ENCODE data around the gene PHF2.

PHF2 gene

GRCh38 chr9:93650448-93650847, 74.1 kb downstream of the PHF2 start:
- peaks cover 81 to 97% (median 93%) of the 10 kb centered on the region in 3 donors for H3K36me3 ChIP-seq
- TF ChIP-seq CTCF (IDR thresholded peaks at IDR 0.05) = no peak
- intact Hi-C loops (cut with DNase I; ENCODE audit: low total_unique reads) = no loop called here
- H3K27me3 ChIP-seq = no peaks in the 10 kb centered on the region
- H3K27ac ChIP-seq = no peak overlapping the region
- no peaks in the 10 kb centered on the region for H3K9me3 ChIP-seq
- DNase-seq = peak; percentile 17 to 50
- no peak overlapping the region for H3K4me3 ChIP-seq
- H3K4me1 ChIP-seq = no peaks in the 10 kb centered on the region

DNA sequence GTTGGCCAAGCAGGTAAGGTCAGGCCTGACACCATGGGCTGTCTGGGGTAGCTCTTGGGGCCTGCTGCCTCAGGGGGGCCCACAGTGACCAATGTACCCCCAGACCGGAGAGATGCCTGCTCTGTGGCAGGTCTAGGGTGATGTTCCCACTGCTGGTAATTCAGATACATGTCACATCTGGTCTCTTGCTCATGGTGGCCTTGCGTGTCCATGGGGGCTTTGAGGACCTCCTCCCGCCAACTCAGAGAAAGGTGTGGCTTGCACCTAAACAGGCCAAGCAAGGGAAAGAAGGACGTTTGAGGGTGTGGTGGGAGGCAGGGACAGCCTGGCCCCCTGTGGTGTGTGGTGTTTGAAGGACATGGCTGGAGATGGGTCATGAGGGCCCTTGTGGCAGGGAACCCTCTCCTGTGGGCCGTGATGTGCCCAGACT, 75.2 kb downstream of the PHF2 start:
- Histone ChIP-seq H3K4me3 (no peak overlapping the region), H3K9me3 (no peaks in the 10 kb centered on the region), H3K27ac (no peak overlapping the region), H3K36me3 (peaks cover 82 to 97% (median 93%) of the 10 kb centered on the region in 3 donors), H3K27me3 (no peaks in the 10 kb centered on the region), H3K4me1 (no peaks in the 10 kb centered on the region)
- TF ChIP-seq CTCF (IDR thresholded peaks at IDR 0.05) = no peak
- DNase-seq = peak in 1 of 2 donors; percentile 25
- intact Hi-C loops (cut with DNase I; ENCODE audit: low total_unique reads) = no loop called here

- Histone ChIP-seq H3K27me3 (no peaks in the 10 kb centered on the region), H3K27ac (no peak overlapping the region), H3K9me3 (no peaks in the 10 kb centered on the region), H3K4me3 (no peak overlapping the region), H3K36me3 (peaks cover 78 to 98% (median 96%) of the 10 kb centered on the region in 3 donors), H3K4me1 (no peaks in the 10 kb centered on the region)
- intact Hi-C loops (cut with DNase I; ENCODE audit: low total_unique reads) = no loop called here
- TF ChIP-seq CTCF (IDR thresholded peaks at IDR 0.05) = no peak
- peak in 1 of 2 donors; percentile 47 for DNase-seq
These were observed 76.5 kb downstream of the PHF2 start for GRCh38 chr9:93652604-93653592.

DNA sequence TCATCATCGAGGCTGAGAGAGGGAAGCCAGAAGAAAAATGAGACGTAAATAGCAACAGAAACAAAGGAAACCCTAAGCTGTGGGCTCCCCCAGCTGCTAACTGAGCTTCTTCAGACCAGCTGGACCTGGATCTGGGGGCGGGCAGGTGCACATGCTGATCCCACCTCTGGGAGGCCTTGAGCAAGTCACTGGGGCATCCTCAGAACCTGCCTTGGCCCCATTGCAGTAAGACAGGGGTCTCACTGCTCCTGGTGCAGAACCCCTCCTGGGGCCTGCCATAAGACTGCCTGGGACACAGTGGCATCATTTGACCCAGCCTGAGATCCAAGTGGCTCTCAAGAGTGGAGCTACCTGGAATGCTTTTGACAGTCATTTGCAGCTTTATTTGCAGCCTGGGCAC, 77.4 kb downstream of the PHF2 start:
- H3K4me1 ChIP-seq = no peaks in the 10 kb centered on the region
- no peaks in the 10 kb centered on the region for H3K27me3 ChIP-seq
- peak in 1 of 2 donors; percentile 16 for DNase-seq
- H3K36me3 ChIP-seq = peaks cover 73 to 98% (median 94%) of the 10 kb centered on the region in 3 donors
- no peak overlapping the region for H3K4me3 ChIP-seq
- no peak for TF ChIP-seq CTCF (IDR thresholded peaks at IDR 0.05)
- intact Hi-C loops (cut with DNase I; ENCODE audit: low total_unique reads) = no loop called here
- H3K9me3 ChIP-seq = no peaks in the 10 kb centered on the region
- H3K27ac ChIP-seq = no peak overlapping the region

DNA sequence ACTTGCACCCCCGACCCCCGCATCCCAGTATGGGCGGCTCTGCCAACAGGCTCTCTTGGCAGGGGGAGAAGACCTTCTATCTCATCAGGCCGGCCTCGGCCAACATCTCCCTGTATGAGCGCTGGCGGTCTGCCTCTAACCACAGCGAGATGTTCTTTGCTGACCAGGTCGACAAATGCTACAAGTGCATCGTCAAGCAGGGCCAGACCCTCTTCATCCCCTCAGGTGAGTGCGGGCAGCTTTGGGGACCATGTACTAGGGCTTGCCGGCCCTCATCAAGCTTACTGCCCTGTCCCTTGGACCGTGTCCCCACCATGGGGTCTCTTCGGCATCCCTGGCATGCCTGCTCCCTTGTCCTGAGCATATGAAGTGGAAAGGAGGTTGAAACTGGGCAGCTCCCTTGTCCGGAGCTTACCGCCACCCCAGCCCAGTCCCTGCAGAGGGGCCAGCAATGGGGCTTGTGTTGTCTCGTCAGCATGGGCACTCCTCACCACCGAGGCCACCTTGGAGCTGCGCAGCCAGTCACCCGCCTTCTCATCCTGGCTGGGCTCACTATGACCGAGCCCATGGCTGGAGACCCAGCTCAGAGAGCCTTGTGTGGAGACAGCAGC, 78.1 kb downstream of the PHF2 start:
- DNase-seq = peak; percentile 13 to 62
- Histone ChIP-seq H3K27ac (no peak overlapping the region), H3K9me3 (no peaks in the 10 kb centered on the region), H3K4me1 (no peaks in the 10 kb centered on the region), H3K27me3 (no peaks in the 10 kb centered on the region), H3K36me3 (peaks cover 73 to 98% (median 94%) of the 10 kb centered on the region in 3 donors), H3K4me3 (no peak overlapping the region)
- TF ChIP-seq CTCF (IDR thresholded peaks at IDR 0.05) = no peak
- intact Hi-C loops (cut with DNase I; ENCODE audit: low total_unique reads) = no loop called here

Data from tibial artery (tissue), 4 donors.